ENCODE data around the gene TRA2B. TPM values are rescaled to one million over a fixed set of nuclear protein-coding genes. Genes with fewer than 3 reads are reported as not detected.

TRA2B gene
- total and polyA plus RNA-seq, 2 of the 8 experiments (the other 6 are each of a cell fraction or from before 2014, with no cell fraction given) = 206 to 274 TPM

DNA sequence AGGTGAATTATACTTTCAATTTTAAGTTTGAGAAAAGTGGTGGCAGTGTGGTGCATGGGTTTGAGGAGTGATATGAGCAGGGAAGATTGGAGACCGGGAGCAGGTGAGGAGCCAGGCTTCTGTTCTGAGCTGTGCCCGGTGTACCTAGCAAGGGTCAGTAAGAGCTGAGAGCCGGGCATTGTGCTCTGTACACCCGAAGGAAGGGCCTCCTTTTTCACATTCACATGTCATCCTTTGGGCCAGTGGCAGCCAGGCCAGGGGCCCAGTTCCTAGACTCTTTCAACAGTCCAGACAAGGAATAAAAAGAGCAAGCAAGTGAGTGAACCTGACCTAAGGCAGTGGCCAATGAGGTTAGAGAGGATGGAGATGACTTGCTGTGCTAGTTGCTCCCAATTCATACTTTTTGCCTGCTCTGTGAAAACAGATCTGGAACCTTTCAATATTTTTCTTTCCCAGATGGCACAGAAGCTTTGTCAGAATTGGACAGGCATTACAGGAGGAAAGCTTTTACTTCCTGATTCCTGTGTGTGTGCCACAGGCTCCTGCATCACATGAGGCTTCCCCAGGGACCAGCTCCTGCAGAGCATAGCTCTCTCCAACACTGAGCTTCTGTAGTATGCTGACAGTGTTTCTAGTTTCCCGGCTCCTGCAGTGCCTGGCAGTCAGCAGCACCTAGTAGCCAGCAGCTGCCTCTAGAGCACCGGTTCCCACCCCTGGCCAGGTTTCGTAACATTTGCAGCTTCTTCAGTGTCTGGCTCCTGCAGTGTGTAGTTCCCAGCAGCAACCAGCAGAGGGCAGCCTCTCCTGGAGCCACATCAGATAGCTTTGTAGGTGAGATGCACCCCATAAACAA lies 5.3 kb upstream of the TRA2B start (continued):
- TF ChIP-seq TEAD4 (IDR thresholded peaks at IDR 0.05; ENCODE audit: low read depth, low read length) = no peak
- TF ChIP-seq, protein P1, sequence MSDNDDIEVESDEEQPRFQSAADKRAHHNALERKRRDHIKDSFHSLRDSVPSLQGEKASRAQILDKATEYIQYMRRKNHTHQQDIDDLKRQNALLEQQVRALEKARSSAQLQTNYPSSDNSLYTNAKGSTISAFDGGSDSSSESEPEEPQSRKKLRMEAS (IDR thresholded peaks at IDR 0.05) = 0 out of 2 replicates have a peak, but pooled peaks have one; percentile 26
- TF ChIP-seq JUN (IDR thresholded peaks at IDR 0.05; ENCODE audit: low read depth, low read length) = 0 out of 2 replicates have a peak, but pooled peaks have one; percentile 30
- TF ChIP-seq CTCF (IDR thresholded peaks at IDR 0.05; ENCODE audit: control extremely low read depth in 1 of 3, insufficient read depth in 1 of 3, low read depth in 1 of 3, low read length in 3 of 3) = peak; percentile 82 to 100 (median 92)

All from H1 (cell line).